GM12801 (cell line): ENCODE data around the gene LILRB5.

Source experiments
- CTCF ChIP-seq: IDR thresholded peaks from one replicate; pipeline ENCODE4 v1.5.1; 2011; ENCODE audit warnings: control low read depth; ENCODE audit not compliant: insufficient read length; ENCODE audit errors: extremely low read depth

Gene LILRB5

GRCh38 chr19:54201172-54201701, 55.8 kb downstream of the LILRB5 start:
- TF ChIP-seq CTCF = no peak
